ENCODE measurements around the gene IFT20. TPM values are rescaled to one million over a fixed set of nuclear protein-coding genes. Genes with fewer than 3 reads are reported as not detected.

The IFT20 gene
- total and polyA plus RNA-seq, 10 of the 15 experiments (the other 5 are each of a cell fraction or from before 2014, with no cell fraction given): 9.4 to 38.2 (median 19.1) TPM

- CTCF ChIA-PET: no interaction called here
- Histone ChIP-seq H3K9me3 (replicated peaks; ENCODE audit: control insufficient read depth, insufficient read depth, low read length) (no peaks in the 10 kb centered on the region), H3K4me3 (no peak overlapping the region), H3K27ac (ENCODE audit: control insufficient read depth, insufficient read depth) (no peak overlapping the region), H4K20me1 (ENCODE audit: control insufficient read depth, insufficient read depth) (no peaks in the 10 kb centered on the region), H3K27me3 (replicated peaks in 1 of 2; ENCODE audit: control insufficient read depth in 2 of 2, insufficient read depth in 2 of 2, low read length in 1 of 2) (no peaks in the 10 kb centered on the region), H2AFZ (ENCODE audit: control insufficient read depth, low read depth, low read length) (no peak overlapping the region), H3K4me1 (ENCODE audit: control insufficient read depth, insufficient read depth, low read length) (no peaks in the 10 kb centered on the region; the same call in 1 of the 2 replicates), H3K36me3 (ENCODE audit: control insufficient read depth in 2 of 2, insufficient read depth in 2 of 2, low read length in 1 of 2) (no peaks in the 10 kb centered on the region; a peak in 2 of 4 replicates), H3K9ac (ENCODE audit: control insufficient read depth, insufficient read depth, low read length) (no peak overlapping the region), H3K79me2 (ENCODE audit: control insufficient read depth, insufficient read depth, low read length) (peaks cover 20% of the 10 kb centered on the region), H3K4me2 (ENCODE audit: control insufficient read depth, insufficient read depth) (no peak overlapping the region)
- TF ChIP-seq PAX5 (IDR thresholded peaks at IDR 0.05; ENCODE audit: borderline replicate concordance, low read depth, low read length) (no peak), E4F1 (IDR thresholded peaks at IDR 0.05; ENCODE audit: borderline replicate concordance, partially characterized antibody) (no peak), REST (IDR thresholded peaks at IDR 0.05; ENCODE audit: low read depth, low read length) (no peak), RAD51 (IDR thresholded peaks at IDR 0.05) (no peak), TCF12 (IDR thresholded peaks at IDR 0.05; ENCODE audit: low read depth, low read length) (no peak), NRF1 (conservative IDR thresholded peaks at IDR 0.05; ENCODE audit: low read depth, low read length) (no peak), NFYB (IDR thresholded peaks at IDR 0.05; ENCODE audit: insufficient read depth, low read depth, low read length) (no peak), POLR2AphosphoS5 (IDR thresholded peaks at IDR 0.05; ENCODE audit: low read length) (no peak)
- POLR2A ChIA-PET: interaction anchor here (1.4 kb wide), 1 partner anchor 10 kb away, joined by 3 read pairs; no protein-coding TSS in a partner anchor
- BruUV-seq (replicated peaks): no TSS peak
- SMC1A ChIA-PET (ENCODE audit: uncharacterized antibody, unreplicated experiment): no interaction called here
- no peak for FAIRE-seq
- no peak for DNase-seq (ENCODE audit: low read depth, low spot score)
- intact Hi-C loops (cut with micrococcal nuclease; ENCODE audit: unreplicated experiment) (loop anchor here (10.0 kb wide), 1 partner anchor 261 kb away; no protein-coding TSS in a partner anchor), in situ Hi-C loops (cut with MboI) (no loop called here)
- RAD21 ChIA-PET (ENCODE audit: unreplicated experiment): no interaction called here
- WGBS (ENCODE audit: insufficient coverage, insufficient replicate concordance, low lambda C conversion rate, missing lambda C conversion rate): 92% methylated on average over 4 of the region's 4 CpGs
- no peak for ATAC-seq
Measured at GRCh38 chr17:28315846-28316705, 19.2 kb downstream of the IFT20 start.
